Activated CD4-positive, alpha-beta T cell treated with anti-CD3 and anti-CD28 coated beads, Interleukin-2, amount 50 U/mL, for 4 hours (primary cell): ENCODE results near the gene CD300H.

Experiments
- DNase-seq, 2 experiments: peaks; one replicate each; pipeline ENCODE4 v3.0.0-alpha.2; 2020

CD300H gene

DNA sequence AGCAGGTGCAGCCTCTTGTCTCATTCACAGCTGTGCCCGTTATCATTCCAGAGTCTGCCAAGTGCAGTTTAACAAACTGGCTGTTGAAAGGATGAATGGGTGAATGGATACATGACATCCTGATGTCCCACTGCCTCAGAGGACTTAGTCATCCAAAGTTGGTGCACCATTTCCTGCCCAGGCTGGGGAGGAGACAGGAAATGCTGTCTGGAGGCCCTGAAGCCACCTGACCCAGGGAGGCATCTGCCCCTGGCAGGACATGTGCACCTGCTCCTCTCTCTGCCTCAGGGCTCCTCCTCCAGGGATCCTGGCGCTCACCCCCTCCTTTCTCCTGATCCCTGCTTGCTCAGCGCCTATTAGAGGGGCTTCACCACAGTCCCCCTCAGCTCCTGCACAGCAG, 19.6 kb downstream of the CD300H start:
- DNase-seq, result no peak

DNA sequence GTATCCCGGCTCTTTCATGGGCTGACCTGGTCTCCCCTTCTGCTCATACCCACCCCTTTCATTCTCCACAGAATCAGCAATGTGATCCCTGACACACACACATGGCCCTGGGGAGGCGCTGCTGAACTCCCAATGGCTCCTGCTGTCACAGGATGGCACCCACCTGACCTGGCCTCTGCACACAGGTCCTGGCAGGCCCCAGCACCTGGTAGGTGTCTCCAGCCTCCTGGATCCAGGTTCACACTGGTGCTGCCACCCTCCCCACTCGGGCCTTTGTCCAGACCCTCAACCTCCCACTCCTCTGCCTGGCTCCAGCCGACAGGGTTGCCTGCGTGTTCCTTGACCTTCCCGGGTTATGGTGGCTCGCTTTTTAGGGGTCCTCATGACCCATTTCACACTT, 20.0 kb downstream of the CD300H start:
- DNase-seq, result no peak

DNA sequence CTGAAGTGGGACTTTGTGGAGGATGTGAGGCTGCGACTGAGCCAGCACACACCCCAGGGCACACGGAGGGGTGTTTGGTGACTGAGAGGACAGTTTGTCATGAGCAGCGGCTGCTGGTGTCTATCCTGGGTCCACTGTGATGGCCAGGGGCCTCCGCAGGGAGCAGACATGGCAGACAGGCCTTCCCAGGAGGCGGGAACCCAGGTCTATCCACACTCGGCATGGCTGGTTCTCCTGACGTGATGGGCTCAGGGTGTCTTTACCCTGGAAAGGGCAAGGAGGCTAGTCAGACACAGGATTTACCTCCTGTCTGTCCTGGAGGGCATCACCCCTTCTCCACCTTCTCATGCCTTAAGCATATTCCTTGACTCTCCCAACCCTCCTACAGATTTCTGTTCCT, 20.7 kb downstream of the CD300H start:
- no peak for DNase-seq

DNA sequence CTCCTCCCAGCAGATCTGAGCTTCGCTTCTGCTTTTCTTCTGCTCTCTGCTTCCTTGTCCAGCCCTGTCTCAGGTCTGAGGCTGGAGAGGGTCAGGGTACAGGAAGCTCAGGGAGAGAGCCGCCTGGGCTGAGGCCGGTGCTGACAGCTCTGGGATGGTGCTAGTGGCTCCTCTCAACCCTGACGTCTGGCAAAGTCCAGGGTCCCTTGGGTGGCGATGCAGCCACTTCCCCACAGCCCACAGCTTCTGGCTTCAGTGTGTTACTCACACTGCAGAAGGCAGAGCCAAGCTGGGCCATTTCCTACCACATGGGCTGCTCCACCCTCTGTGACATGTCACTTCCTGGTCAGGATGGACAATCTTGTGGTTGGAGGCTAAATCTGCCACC, 21.5 kb downstream of the CD300H start, which contains the start of gene CD300C:
CD300C (minus strand) TSS at position 273 of the 388 bp plus-strand sequence. CDS start 333 bp downstream, outside the sequence.
- no peak for DNase-seq

- DNase-seq, result no peak
Measured at GRCh38 chr17:74544991-74545842, 22.1 kb downstream of the CD300H start.

DNA sequence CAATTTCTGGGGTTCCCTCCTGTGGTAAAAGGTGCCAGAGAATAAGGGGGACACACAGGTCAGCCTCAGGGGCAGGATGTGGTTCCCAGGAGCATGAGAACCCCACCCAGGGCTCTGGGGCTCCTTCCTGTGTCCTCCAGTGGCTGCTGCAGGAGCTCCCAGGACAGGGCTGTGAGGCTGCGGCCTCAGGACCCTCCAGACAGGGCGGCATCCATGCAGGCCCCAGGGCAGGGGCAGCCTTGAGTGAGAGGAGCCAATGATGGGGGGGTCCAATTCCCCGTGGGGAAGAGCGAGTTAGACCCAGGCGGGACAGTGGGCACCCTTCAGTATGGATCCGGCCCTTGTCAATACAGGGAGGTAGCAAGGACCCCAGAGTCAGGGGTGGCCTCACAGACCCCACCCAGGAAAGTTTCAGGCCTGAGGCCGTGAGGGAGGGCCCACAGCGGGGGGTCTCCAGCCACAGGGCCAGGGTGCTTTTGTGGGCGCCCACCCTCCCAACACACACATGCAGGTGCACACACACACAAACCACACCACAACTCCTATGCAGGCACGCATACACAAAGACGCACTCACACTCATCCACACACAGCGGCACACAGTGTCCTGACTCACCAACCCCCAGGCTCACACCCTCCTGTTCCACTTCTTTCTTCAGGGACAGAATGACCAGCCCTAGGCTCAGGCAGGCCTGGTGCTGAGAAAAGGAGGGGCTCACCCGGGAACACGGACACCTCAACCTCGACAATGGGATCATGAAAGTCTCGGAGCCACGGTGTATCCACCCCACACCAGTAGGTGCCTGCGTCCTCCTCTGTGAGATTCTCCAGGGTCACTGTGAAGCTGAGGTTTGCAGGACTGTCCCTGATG, 23.2 kb downstream of the CD300H start:
- no peak for DNase-seq

DNA sequence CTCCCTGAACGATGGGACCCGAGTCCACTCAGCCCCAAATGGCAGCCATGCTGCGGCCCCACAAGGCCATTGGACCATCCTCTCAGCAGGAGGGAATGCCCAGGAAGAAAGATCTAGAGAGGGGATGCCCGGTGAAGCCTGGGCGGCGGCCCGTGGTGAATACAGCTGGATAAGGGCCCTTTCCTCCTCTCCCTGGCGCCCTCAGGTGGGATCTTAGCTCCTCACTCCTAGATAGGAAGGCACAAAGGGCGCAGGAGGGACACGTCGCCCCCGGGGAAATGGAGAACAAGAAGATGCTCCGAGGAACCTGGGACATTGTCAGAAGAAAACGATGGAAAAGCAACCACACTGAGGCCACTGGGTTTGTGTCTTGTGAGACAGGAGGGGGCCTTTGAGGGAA, 23.9 kb downstream of the CD300H start:
- no peak for DNase-seq

- DNase-seq, result no peak
Measured at GRCh38 chr17:74542727-74543383, 24.5 kb downstream of the CD300H start.

DNA sequence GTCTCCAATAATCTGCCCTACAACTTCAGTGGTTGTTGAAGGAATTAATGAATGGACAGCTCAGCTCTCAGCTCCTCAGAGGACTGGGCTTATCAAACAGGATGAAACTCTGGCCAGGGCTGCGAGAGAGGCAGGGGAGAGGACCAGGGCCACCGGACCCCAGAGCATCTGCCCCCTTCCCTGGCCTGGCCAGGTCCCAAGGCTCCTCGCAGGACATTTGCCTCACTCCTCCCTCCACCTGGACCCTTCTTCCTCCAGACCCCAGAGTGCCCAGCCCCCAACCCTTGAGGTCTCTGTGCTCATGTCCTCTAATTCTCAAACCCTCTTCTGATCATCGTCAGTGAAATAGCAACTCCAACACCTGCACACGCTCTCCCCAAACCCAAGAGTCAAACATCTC, 25.1 kb downstream of the CD300H start:
- DNase-seq, result no peak

GRCh38 chr17:74541176-74542111, 25.9 kb downstream of the CD300H start:
- DNase-seq, result no peak

DNA sequence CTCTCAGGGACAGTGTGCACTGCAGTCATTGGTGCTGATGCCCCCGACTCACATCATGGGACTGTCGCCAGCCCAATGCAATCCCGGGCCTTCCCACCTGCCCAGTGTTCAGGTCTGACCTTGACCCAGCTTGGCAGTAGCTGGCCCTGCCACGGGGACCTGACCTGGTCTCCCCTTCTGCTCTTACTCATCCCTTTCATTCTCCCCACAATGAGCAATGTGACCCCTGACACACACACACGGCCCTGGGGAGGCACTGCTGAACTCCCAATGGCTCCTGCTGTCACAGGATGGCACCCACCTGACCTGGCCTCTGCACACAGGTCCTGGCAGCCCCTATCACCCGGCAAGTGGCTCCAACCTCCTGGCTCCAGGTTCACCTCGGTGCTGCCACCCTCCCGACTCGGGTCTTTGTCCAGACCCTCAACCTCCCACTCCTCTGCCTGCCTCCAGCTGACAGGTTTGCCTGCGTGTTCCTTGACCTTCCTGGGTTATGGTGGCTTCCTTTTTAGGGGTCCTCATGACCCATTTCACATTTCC, 28.0 kb downstream of the CD300H start:
- no peak for DNase-seq

- DNase-seq, result no peak
Measured at GRCh38 chr17:74536890-74537289, 30.4 kb downstream of the CD300H start.

GRCh38 chr17:74532115-74532514, 35.2 kb downstream of the CD300H start:
- no peak for DNase-seq

DNA sequence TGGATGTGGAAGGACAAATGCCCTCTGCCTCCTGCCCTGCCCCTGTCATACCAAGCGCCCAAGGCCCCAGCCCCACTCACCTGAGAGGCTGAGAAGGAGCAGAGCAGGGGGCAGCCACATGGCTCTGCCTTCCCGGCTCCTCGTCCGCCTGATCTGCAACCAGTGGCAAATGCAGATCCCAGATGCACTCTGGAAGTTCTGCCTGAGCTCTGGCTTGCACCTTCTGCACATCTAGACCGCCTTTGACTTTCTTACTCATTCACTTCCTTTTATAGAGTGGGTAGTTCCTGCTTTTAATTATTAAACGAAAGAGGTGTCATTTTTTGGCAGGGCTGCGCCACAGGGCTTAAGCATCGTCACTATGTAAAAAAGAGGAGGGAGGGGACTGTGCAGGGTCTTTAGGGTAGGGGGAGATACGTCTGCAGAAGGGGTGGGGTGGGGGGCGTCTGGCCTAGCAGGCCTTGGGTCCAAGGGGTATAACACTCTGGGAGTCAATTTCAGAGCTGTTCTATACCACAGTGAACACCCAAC, 36.0 kb downstream of the CD300H start, which contains the start of gene CD300LB:
CD300LB (minus strand) TSS at position 245 of the 531 bp plus-strand sequence; CDS start at position 120, 125 bp downstream.
- no peak for DNase-seq

DNA sequence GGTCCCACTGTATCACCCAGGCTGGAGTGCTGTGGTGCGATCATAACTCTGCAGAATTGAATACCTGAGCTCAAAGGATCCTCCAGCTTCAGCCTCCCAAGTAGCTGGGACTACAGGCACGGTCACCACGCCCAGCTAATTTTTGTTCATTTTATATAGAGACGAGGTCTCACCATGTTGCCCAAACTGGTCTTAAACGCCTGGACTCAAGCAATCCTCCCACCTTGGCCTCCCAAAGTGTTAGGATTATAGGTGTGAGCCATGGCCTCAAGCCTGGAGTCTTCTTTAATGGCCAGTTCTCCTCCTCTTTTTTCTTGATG, 36.5 kb downstream of the CD300H start:
- DNase-seq, result no peak

DNA sequence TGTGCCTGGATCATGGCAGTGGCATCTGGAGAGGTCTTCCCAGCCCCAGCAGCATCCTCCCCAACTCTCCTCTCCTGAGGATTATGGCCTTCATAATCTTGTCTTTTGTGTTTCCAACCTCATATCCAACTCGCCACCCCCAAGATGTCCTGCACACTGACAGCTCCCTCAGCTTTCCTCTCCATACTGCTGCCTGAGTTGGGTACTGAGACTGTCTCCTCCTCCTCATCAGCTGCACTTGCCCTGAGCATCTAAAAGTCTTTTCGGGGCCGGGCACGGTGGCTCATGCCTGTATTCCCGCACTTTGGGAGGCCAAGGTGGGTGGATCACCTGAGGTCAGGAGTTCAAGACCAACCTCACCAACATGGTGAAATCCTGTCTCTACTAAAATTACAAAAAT, 38.1 kb downstream of the CD300H start:
- DNase-seq, result no peak

- no peak for DNase-seq
Measured at GRCh38 chr17:74528491-74529199, 38.7 kb downstream of the CD300H start.

DNA sequence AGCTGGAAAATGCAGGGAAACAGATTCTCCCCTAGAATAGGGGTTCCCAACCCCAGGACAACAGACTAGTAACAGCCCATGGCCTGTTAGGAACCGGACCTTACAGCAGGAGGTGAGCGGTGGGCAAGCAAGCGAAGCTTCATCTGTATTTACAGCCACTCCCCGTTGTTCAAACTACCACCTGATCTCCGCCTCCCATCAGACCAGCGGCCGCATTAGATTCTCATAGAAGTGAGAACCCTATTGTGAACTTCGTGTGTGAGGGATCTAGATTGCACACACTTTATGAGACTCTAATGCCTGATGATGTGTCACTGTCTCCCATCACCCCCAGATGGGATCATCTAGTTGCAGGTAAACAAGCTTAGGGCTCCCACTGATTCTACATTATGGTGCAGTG, 39.6 kb downstream of the CD300H start:
- DNase-seq, result no peak

- no peak for DNase-seq
Measured at GRCh38 chr17:74527081-74527480, 40.2 kb downstream of the CD300H start.

DNA sequence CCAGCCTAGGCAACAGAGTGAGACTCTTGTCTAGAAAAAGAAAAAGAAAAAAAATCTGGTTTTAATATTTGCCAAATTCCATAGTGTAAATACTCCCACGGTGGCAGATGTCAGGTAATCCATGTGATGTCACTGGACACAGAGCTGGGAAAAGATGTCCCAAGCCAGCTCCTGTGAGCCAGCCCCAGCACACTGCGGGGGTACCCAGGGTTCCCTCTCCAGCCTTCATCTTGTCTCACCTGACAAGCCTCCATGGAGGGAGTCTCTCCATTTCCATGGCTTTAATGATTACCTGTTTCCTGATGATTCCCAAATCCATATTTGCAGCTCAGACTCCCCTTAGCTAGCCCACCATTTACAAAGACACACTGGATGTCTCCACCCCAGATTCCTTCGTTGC, 40.6 kb downstream of the CD300H start:
- no peak for DNase-seq

- no peak for DNase-seq
Measured at GRCh38 chr17:74525781-74526288, 41.5 kb downstream of the CD300H start.
